ENCODE measurements around the gene DAPK2.

The DAPK2 gene

GRCh38 chr15:64051407-64052259 is 5.3 kb upstream of the DAPK2 start:
- TF ChIP-seq, protein P1, sequence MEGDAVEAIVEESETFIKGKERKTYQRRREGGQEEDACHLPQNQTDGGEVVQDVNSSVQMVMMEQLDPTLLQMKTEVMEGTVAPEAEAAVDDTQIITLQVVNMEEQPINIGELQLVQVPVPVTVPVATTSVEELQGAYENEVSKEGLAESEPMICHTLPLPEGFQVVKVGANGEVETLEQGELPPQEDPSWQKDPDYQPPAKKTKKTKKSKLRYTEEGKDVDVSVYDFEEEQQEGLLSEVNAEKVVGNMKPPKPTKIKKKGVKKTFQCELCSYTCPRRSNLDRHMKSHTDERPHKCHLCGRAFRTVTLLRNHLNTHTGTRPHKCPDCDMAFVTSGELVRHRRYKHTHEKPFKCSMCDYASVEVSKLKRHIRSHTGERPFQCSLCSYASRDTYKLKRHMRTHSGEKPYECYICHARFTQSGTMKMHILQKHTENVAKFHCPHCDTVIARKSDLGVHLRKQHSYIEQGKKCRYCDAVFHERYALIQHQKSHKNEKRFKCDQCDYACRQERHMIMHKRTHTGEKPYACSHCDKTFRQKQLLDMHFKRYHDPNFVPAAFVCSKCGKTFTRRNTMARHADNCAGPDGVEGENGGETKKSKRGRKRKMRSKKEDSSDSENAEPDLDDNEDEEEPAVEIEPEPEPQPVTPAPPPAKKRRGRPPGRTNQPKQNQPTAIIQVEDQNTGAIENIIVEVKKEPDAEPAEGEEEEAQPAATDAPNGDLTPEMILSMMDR (IDR thresholded peaks at IDR 0.05; ENCODE audit: control insufficient read depth, extremely low read depth, insufficient read depth) = no peak
- no peak overlapping the region for H3K4me3 ChIP-seq (ENCODE audit: low read depth, low read length)
- no peak for DNase-seq (ENCODE audit: low read depth)

GRCh38 chr15:64051093-64051402 is 4.8 kb upstream of the DAPK2 start:
- TF ChIP-seq, protein P1 (IDR thresholded peaks at IDR 0.05; ENCODE audit: control insufficient read depth, extremely low read depth, insufficient read depth) = no peak

GRCh38 chr15:64050281-64051092 is 4.2 kb upstream of the DAPK2 start:
- TF ChIP-seq, protein P1 (IDR thresholded peaks at IDR 0.05; ENCODE audit: control insufficient read depth, extremely low read depth, insufficient read depth) = no peak
- DNase-seq (ENCODE audit: low read depth) = peak; percentile 86
- no peak overlapping the region for H3K4me3 ChIP-seq (ENCODE audit: low read depth, low read length)

More at GRCh38 chr15:64051093-64051402, 4.8 kb upstream of the DAPK2 start:
- no peak for DNase-seq (ENCODE audit: low read depth)
- H3K4me3 ChIP-seq (ENCODE audit: low read depth, low read length) = no peak overlapping the region

DNA sequence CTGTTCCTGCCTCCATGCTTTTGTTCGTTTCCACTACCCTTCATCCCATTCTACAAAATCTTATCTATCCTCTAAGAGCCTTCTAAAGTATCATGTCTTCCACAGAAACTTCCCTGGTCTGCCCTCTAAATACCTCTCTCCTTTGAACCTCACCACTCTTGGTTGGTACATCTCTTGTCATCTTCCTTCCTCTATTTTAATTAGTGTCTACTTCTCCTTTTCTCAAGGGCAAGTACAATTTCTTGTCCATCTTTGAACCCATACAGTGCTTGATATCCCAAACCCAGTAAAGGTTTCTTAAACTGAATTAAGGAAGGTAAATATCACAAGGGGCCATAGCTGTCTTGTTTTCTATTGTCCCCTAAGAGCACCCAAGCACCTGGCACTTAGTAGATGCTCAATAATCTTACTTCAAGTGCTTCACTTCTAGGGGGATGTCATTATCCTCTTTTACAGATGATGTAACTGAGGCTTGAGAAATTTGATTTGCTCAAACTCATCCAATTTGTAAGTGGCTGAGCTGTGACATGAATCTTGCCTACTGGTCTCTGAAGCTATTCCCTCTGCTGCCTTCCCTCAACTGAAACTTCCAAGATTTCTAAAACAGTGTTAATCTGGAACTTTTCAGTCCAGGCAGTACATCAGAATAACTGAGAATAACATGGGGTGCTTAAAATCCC is 2.6 kb upstream of the DAPK2 start:
- no peak for DNase-seq (ENCODE audit: low read depth)
- TF ChIP-seq, protein P1 (IDR thresholded peaks at IDR 0.05; ENCODE audit: control insufficient read depth, extremely low read depth, insufficient read depth) = no peak
- no peak overlapping the region for H3K4me3 ChIP-seq (ENCODE audit: low read depth, low read length)

DNA sequence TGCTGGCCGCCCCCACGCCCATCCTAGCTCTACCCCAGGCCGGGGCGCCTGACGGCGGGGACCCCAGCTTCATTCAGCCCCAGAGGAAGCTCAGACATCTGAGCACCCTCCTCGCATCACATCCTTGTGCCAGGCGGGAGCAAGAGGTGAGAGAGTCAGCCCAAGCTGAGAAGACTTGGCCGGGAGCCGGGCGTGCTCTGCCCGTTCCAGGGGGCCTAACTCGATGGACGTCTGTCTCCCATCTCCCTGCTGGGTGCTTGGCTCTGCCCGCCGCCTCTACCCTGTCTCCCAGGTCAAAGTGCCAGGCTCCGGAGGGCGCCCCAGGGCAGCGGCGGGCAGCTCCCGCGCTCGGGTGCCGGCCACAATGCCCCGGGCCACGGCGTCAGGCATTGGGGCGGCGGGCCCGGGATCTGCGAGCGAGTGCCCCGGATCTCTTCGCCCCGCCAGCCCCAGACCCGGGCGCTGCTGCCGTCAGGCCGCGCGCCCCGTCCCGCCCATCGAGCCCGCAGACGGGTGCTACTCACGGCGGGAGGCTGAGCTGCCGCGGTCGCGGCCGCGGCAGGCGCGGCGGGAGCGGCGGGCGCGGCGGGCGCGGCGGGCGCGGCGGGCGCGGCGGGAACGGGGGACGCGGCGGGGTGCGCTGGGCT is 388 bp downstream of the DAPK2 start:
- TF ChIP-seq, protein P1 (IDR thresholded peaks at IDR 0.05; ENCODE audit: control insufficient read depth, extremely low read depth, insufficient read depth) = no peak
- DNase-seq (ENCODE audit: low read depth) = no peak
- H3K4me3 ChIP-seq (ENCODE audit: low read depth, low read length) = peak overlapping the region; percentile 54

GRCh38 chr15:64045101-64045435 is 1.2 kb downstream of the DAPK2 start:
- DNase-seq (ENCODE audit: low read depth) = no peak
- H3K4me3 ChIP-seq (ENCODE audit: low read depth, low read length) = no peak overlapping the region
- TF ChIP-seq, protein P1 (IDR thresholded peaks at IDR 0.05; ENCODE audit: control insufficient read depth, extremely low read depth, insufficient read depth) = no peak

Measured in LNCaP clone FGC (cell line).